VCaP (cell line): ENCODE results near the gene DNAJC19.

Source experiments
- H3K27ac ChIP-seq: fragments of 450-650 bp; 2 replicates; pipeline ENCODE4 v1.5.1; 2017
- CTCF ChIP-seq: fragments of 450-650 bp; conservative IDR thresholded peaks from 2 replicates; pipeline ENCODE4 v1.5.1; 2017; ENCODE audit warnings: mild to moderate bottlenecking, moderate library complexity

DNAJC19 gene

GRCh38 chr3:180961087-180961486, 28.4 kb downstream of the DNAJC19 start:
- no peak overlapping the region for H3K27ac ChIP-seq
- TF ChIP-seq CTCF: no peak

GRCh38 chr3:180959691-180960090, 29.8 kb downstream of the DNAJC19 start:
- H3K27ac ChIP-seq: no peak overlapping the region
- TF ChIP-seq CTCF: no peak

GRCh38 chr3:180947761-180948390, 41.7 kb downstream of the DNAJC19 start:
- H3K27ac ChIP-seq: no peak overlapping the region
- TF ChIP-seq CTCF: no peak

- TF ChIP-seq CTCF: no peak
- H3K27ac ChIP-seq: no peak overlapping the region
Measured at GRCh38 chr3:180940826-180941225, 48.7 kb downstream of the DNAJC19 start.

- H3K27ac ChIP-seq: no peak overlapping the region
- TF ChIP-seq CTCF: no peak
Measured at GRCh38 chr3:180934638-180935037, 54.9 kb downstream of the DNAJC19 start.
